SK-N-SH treated with all-trans-retinoic acid at 6 μM for 48 hours (cell line): Measurements from ENCODE around the gene OPN4.

Experiments used
- ATAC-seq: fragments of 200-7000 bp; cut with Tn5 transposase; 3 replicates; pipeline ENCODE4 v1.9.1; 2020; ENCODE audit warnings: mild to moderate bottlenecking, moderate library complexity
- ARNTL ChIP-seq: fragments of 450-650 bp; formaldehyde crosslinking; IDR thresholded peaks from 2 replicates; pipeline ENCODE4 v1.5.0; 2020; ENCODE audit warnings: low read depth, mild to moderate bottlenecking, moderate library complexity, borderline replicate concordance
- BACH2 ChIP-seq: fragments of 250-450 bp; sonication (Bioruptor Pico); IDR thresholded peaks from 2 replicates; pipeline ENCODE4 v1.9.0; 2021; ENCODE audit warnings: mild to moderate bottlenecking, borderline replicate concordance
- CREB5 ChIP-seq: fragments of 250-450 bp; sonication (Bioruptor Pico); IDR thresholded peaks from 2 replicates; pipeline ENCODE4 v1.5.1; 2020; ENCODE audit warnings: low read depth, mild to moderate bottlenecking, moderate library complexity
- CSDC2 ChIP-seq: fragments of 250-450 bp; sonication (Bioruptor Pico); IDR thresholded peaks from 2 replicates; pipeline ENCODE4 v1.5.0; 2020; ENCODE audit warnings: mild to moderate bottlenecking, moderate library complexity
- ESRRG ChIP-seq: fragments of 250-450 bp; sonication (Bioruptor Pico); IDR thresholded peaks from 2 replicates; pipeline ENCODE4 v1.6.1; 2021; ENCODE audit warnings: mild to moderate bottlenecking
- GLIS3 ChIP-seq: fragments of 250-450 bp; sonication (Bioruptor Pico); IDR thresholded peaks from 2 replicates; pipeline ENCODE4 v1.5.0; 2020; ENCODE audit warnings: mild to moderate bottlenecking, moderate library complexity
- ISL1 ChIP-seq: fragments of 250-450 bp; sonication (Bioruptor Pico); IDR thresholded peaks from 2 replicates; pipeline ENCODE4 v2.1.2; 2022; ENCODE audit warnings: mild to moderate bottlenecking, moderate library complexity
- OSR1 ChIP-seq: fragments of 250-450 bp; sonication (Bioruptor Pico); IDR thresholded peaks from 2 replicates; pipeline ENCODE4 v1.8.0; 2022; ENCODE audit warnings: moderate library complexity, mild to moderate bottlenecking, inconsistent platforms
- POU6F1 ChIP-seq: fragments of 250-450 bp; sonication (Bioruptor Pico); IDR thresholded peaks from 2 replicates; pipeline ENCODE4 v1.8.0; 2021; ENCODE audit warnings: low read depth, mild to moderate bottlenecking, moderate library complexity, borderline replicate concordance
- RARB ChIP-seq: fragments of 250-450 bp; sonication (Bioruptor Pico); IDR thresholded peaks from 2 replicates; pipeline ENCODE4 v1.8.0; 2021; ENCODE audit warnings: mild to moderate bottlenecking, moderate library complexity
- SNAI2 ChIP-seq: fragments of 250-450 bp; sonication (Bioruptor Pico); IDR thresholded peaks from 2 replicates; pipeline ENCODE4 v1.5.0; 2020; ENCODE audit warnings: mild to moderate bottlenecking, moderate library complexity
- TCF4 ChIP-seq: fragments of 250-450 bp; sonication (Bioruptor Pico); IDR thresholded peaks from 2 replicates; pipeline ENCODE4 v1.8.0; 2021; ENCODE audit warnings: mild to moderate bottlenecking, moderate library complexity, borderline replicate concordance
- TOX ChIP-seq: fragments of 250-450 bp; sonication (Bioruptor Pico); IDR thresholded peaks from 2 replicates; pipeline ENCODE4 v1.8.0; 2021; ENCODE audit warnings: mild to moderate bottlenecking, moderate library complexity, borderline replicate concordance
- ZC3H10 ChIP-seq: fragments of 250-450 bp; sonication (Bioruptor Pico); IDR thresholded peaks from 2 replicates; pipeline ENCODE4 v1.5.1; 2021; ENCODE audit warnings: mild to moderate bottlenecking, moderate library complexity
- ZFP3 ChIP-seq: fragments of 250-450 bp; sonication (Bioruptor Pico); IDR thresholded peaks from 2 replicates; pipeline ENCODE4 v1.5.0; 2020; ENCODE audit warnings: mild to moderate bottlenecking, moderate library complexity
- ZNF70 ChIP-seq: fragments of 450-650 bp; formaldehyde crosslinking; IDR thresholded peaks from 2 replicates; pipeline ENCODE4 v1.5.0; 2020; ENCODE audit warnings: mild to moderate bottlenecking, moderate library complexity
- ZNF8 ChIP-seq: fragments of 450-650 bp; formaldehyde crosslinking; IDR thresholded peaks from 2 replicates; pipeline ENCODE4 v1.5.0; 2020; ENCODE audit warnings: mild to moderate bottlenecking, moderate library complexity
- TF ChIP-seq, protein P1 (sequence below): fragments of 250-450 bp; sonication (Bioruptor Pico); IDR thresholded peaks from 2 replicates; pipeline ENCODE4 v1.8.0; 2020; ENCODE audit warnings: mild to moderate bottlenecking, moderate library complexity, borderline replicate concordance
- TF ChIP-seq, protein P2 (sequence below): fragments of 250-450 bp; sonication (Bioruptor Pico); IDR thresholded peaks from 2 replicates; pipeline ENCODE4 v1.5.1; 2021; ENCODE audit warnings: mild to moderate bottlenecking, moderate library complexity
- TF ChIP-seq, protein P3 (sequence below): fragments of 250-450 bp; sonication (Bioruptor Pico); IDR thresholded peaks from 2 replicates; pipeline ENCODE4 v1.5.0; 2020; ENCODE audit warnings: mild to moderate bottlenecking, moderate library complexity

OPN4 gene

DNA sequence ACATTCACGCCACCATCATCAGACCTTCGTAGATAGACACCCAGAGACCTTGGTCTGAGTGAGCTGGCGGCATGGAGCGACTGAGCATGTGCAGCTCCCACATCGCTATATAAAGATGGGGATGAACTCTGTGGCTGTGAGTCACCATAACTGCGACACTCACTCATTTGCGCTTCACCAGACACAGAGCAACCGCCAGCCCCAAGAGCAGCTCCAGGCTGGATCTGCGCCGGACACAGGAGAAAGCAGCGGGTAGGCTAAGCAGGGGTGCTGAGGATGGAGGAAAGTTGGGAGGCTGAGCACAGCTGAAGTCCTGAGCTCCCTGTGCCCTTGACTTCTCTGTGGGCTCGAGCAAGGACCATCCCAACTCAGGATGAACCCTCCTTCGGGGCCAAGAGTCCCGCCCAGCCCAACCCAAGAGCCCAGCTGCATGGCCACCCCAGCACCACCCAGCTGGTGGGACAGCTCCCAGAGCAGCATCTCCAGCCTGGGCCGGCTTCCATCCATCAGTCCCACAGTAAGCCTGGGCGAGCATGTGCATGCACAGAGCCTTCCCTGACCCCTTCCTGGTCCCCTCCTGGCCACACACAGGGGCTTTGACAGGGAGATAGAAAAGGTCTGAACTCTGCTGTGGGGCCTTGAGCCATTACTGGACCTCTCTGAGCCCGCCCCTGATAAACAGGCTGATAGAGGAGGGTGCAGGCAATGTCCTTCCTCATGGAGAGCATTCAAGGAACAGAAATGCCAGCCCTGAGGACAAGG, at the start of gene OPN4:
Gene OPN4, plus strand, starts transcription at position 137 of the 762 bp plus-strand sequence. Its CDS starts 237 bp downstream, at position 374.
- no peak for TF ChIP-seq ZNF8 (CRISPR knock-in tag)
- TF ChIP-seq RARB (CRISPR knock-in tag): no peak
- no peak for TF ChIP-seq GLIS3 (CRISPR knock-in tag)
- TF ChIP-seq CREB5 (CRISPR knock-in tag): no peak
- no peak for TF ChIP-seq POU6F1
- TF ChIP-seq BACH2 (CRISPR knock-in tag): no peak
- no peak for TF ChIP-seq ARNTL (CRISPR knock-in tag)
- no peak for TF ChIP-seq OSR1
- no peak for TF ChIP-seq SNAI2 (CRISPR knock-in tag)
- no peak for TF ChIP-seq CSDC2 (CRISPR knock-in tag)
- no peak for TF ChIP-seq ZFP3
- TF ChIP-seq ZNF70 (CRISPR knock-in tag): no peak
- no peak for TF ChIP-seq ZC3H10 (CRISPR knock-in tag)
- ATAC-seq: peak; percentile 56

GRCh38 chr10:86607674-86608073, 46.7 kb upstream of the OPN4 start:
- no peak for ATAC-seq
- TF ChIP-seq RARB (CRISPR knock-in tag) (no peak), ARNTL (CRISPR knock-in tag) (no peak), ZFP3 (no peak)
- TF ChIP-seq, protein P1, sequence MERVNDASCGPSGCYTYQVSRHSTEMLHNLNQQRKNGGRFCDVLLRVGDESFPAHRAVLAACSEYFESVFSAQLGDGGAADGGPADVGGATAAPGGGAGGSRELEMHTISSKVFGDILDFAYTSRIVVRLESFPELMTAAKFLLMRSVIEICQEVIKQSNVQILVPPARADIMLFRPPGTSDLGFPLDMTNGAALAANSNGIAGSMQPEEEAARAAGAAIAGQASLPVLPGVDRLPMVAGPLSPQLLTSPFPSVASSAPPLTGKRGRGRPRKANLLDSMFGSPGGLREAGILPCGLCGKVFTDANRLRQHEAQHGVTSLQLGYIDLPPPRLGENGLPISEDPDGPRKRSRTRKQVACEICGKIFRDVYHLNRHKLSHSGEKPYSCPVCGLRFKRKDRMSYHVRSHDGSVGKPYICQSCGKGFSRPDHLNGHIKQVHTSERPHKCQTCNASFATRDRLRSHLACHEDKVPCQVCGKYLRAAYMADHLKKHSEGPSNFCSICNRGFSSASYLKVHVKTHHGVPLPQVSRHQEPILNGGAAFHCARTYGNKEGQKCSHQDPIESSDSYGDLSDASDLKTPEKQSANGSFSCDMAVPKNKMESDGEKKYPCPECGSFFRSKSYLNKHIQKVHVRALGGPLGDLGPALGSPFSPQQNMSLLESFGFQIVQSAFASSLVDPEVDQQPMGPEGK (CRISPR knock-in tag): no peak

GRCh38 chr10:86609920-86610319, 44.4 kb upstream of the OPN4 start:
- ATAC-seq: no peak
- TF ChIP-seq BACH2 (CRISPR knock-in tag): no peak
- no peak for TF ChIP-seq ZNF8 (CRISPR knock-in tag)
- no peak for TF ChIP-seq ESRRG (CRISPR knock-in tag)
- TF ChIP-seq ZNF70 (CRISPR knock-in tag): no peak
- no peak for TF ChIP-seq RARB (CRISPR knock-in tag)
- TF ChIP-seq, protein P2, sequence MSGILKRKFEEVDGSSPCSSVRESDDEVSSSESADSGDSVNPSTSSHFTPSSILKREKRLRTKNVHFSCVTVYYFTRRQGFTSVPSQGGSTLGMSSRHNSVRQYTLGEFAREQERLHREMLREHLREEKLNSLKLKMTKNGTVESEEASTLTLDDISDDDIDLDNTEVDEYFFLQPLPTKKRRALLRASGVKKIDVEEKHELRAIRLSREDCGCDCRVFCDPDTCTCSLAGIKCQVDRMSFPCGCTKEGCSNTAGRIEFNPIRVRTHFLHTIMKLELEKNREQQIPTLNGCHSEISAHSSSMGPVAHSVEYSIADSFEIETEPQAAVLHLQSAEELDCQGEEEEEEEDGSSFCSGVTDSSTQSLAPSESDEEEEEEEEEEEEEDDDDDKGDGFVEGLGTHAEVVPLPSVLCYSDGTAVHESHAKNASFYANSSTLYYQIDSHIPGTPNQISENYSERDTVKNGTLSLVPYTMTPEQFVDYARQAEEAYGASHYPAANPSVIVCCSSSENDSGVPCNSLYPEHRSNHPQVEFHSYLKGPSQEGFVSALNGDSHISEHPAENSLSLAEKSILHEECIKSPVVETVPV (CRISPR knock-in tag): no peak
- TF ChIP-seq ISL1 (CRISPR knock-in tag): no peak
- TF ChIP-seq TOX (CRISPR knock-in tag): no peak

- no peak for ATAC-seq
- TF ChIP-seq TCF4 (CRISPR knock-in tag): no peak
- TF ChIP-seq, protein P2 (CRISPR knock-in tag): no peak
- TF ChIP-seq GLIS3 (CRISPR knock-in tag): no peak
- TF ChIP-seq, protein P3, sequence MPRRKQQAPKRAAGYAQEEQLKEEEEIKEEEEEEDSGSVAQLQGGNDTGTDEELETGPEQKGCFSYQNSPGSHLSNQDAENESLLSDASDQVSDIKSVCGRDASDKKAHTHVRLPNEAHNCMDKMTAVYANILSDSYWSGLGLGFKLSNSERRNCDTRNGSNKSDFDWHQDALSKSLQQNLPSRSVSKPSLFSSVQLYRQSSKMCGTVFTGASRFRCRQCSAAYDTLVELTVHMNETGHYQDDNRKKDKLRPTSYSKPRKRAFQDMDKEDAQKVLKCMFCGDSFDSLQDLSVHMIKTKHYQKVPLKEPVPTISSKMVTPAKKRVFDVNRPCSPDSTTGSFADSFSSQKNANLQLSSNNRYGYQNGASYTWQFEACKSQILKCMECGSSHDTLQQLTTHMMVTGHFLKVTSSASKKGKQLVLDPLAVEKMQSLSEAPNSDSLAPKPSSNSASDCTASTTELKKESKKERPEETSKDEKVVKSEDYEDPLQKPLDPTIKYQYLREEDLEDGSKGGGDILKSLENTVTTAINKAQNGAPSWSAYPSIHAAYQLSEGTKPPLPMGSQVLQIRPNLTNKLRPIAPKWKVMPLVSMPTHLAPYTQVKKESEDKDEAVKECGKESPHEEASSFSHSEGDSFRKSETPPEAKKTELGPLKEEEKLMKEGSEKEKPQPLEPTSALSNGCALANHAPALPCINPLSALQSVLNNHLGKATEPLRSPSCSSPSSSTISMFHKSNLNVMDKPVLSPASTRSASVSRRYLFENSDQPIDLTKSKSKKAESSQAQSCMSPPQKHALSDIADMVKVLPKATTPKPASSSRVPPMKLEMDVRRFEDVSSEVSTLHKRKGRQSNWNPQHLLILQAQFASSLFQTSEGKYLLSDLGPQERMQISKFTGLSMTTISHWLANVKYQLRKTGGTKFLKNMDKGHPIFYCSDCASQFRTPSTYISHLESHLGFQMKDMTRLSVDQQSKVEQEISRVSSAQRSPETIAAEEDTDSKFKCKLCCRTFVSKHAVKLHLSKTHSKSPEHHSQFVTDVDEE (CRISPR knock-in tag): no peak
- no peak for TF ChIP-seq ESRRG (CRISPR knock-in tag)
- TF ChIP-seq ARNTL (CRISPR knock-in tag): no peak
- no peak for TF ChIP-seq ZFP3
- TF ChIP-seq RARB (CRISPR knock-in tag): no peak
- TF ChIP-seq, protein P1 (CRISPR knock-in tag): no peak
- TF ChIP-seq ZNF8 (CRISPR knock-in tag): no peak
- no peak for TF ChIP-seq CREB5 (CRISPR knock-in tag)
- TF ChIP-seq TOX (CRISPR knock-in tag): no peak
Measured at GRCh38 chr10:86611386-86611785, 43.0 kb upstream of the OPN4 start.
